Esophagus squamous epithelium (tissue), 4 donors: ENCODE measurements around the gene SNCB.

Source experiments
- CTCF ChIP-seq, 6 experiments: fragments of 450-650 bp in 4 of 6; fragments of 200-600 bp in 2 of 6; sonication (generic) in 2 of 6; IDR thresholded peaks; one replicate each; pipeline ENCODE4 v1.5.1; 2016 to 2019; ENCODE audit warnings: antibody characterized with exemption in 6 of 6, mild to moderate bottlenecking in 4 of 6, moderate library complexity in 4 of 6
- POLR2A ChIP-seq, 4 donors: fragments of 450-650 bp; IDR thresholded peaks; one replicate each; pipeline ENCODE4 v1.6.1; 2017; ENCODE audit warnings: antibody characterized with exemption in 4 of 4, mild to moderate bottlenecking in 4 of 4, moderate library complexity in 3 of 4

GRCh38 chr5:176618783-176619182, 11.6 kb downstream of the SNCB start:
- TF ChIP-seq CTCF (IDR thresholded peaks at IDR 0.05) (no peak), POLR2A (IDR thresholded peaks at IDR 0.05) (no peak)
